GM12872 (cell line): ENCODE measurements around the gene HK1.

ENCODE experiments used
- CTCF ChIP-seq: IDR thresholded peaks from 3 replicates; pipeline ENCODE4 v1.5.1; 2011; ENCODE audit warnings: low read depth, mild to moderate bottlenecking, low read length, moderate library complexity; ENCODE audit not compliant: insufficient read depth

Gene HK1

GRCh38 chr10:69401416-69401815 lies 123.1 kb downstream of the HK1 start:
- no peak for TF ChIP-seq CTCF

- no peak for TF ChIP-seq CTCF
These were observed 124.1 kb downstream of the HK1 start for GRCh38 chr10:69402386-69402785.

- no peak for TF ChIP-seq CTCF
These were observed 124.8 kb downstream of the HK1 start for GRCh38 chr10:69403066-69403465.

GRCh38 chr10:69403519-69403918 lies 125.2 kb downstream of the HK1 start:
- no peak for TF ChIP-seq CTCF

GRCh38 chr10:69404786-69405185 lies 126.5 kb downstream of the HK1 start:
- no peak for TF ChIP-seq CTCF

GRCh38 chr10:69405221-69405620 lies 126.9 kb downstream of the HK1 start:
- no peak for TF ChIP-seq CTCF

GRCh38 chr10:69406302-69406811 lies 128.1 kb downstream of the HK1 start:
- TF ChIP-seq CTCF = no peak
